ENCODE measurements around the gene SNX1. TPM values are rescaled to one million over a fixed set of nuclear protein-coding genes. Genes with fewer than 3 reads are reported as not detected.

Gene SNX1
- polyA plus RNA-seq, 2 of the 4 experiments (the other 2 are of a cell fraction), result 86.7 to 89.4 TPM

DNA sequence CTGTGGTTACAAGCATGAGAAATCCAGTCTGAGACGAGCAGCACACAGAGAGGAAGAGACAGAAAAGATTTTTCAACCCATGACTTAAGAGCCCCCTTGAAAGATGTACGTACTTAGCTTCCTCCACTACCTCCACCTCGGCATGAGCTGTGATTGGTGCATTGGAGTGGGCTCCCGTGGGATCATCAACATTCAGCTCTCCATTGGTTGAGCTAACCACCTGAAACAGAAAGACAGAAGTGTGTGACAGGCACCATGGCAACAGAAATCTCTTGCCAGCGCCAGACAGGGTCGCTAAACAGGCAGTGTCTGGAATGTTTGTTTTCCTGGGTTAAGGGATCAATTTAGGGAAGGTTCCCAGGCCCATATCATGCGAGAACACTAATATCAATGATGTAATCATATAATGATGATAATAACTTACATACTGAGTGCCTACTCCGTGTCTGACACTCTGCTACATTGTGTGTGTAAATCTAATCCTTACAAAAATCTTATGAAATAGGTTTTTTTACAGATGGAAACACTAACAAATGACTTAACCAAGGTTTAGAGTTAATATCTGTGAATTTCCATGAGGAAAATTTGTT is 84.5 kb downstream of the SNX1 start:
- CTCF ChIA-PET, result interaction anchor here (1.0 to 1.6 kb wide), 3 partner anchors 10 to 27 kb away, joined by 3 to 7 read pairs (median 4); no protein-coding TSS in a partner anchor
- TF ChIP-seq NR3C1 (IDR thresholded peaks at IDR 0.05), result no peak
- TF ChIP-seq JUN (IDR thresholded peaks at IDR 0.05), result no peak

DNA sequence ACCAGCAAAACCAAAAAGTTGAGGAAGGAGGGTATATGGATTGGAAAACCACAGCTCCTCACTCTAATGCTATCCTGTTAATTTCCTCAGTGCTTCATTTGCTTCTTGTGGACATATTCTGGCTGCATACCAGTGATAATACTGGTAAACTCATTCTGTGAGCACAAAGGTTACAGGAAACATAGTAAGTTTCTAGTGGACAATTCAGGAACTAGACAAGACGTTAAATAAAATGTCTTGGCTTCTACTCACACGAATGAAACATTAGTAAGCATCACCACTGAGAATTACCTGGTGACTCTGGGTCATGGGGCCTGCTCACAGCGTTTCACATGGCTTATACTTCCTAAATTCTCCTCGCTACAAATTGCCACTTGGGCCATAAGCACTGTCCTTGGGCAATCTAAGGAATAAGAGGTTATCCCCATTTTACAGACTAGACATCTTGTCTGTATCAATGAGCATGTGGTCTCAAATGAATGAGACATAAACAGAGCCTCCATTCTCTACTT is 87.1 kb downstream of the SNX1 start:
- H3K27ac ChIP-seq, result no peak overlapping the region
- H3K9me3 ChIP-seq, result no peaks in the 10 kb centered on the region
- POLR2A ChIA-PET, result no interaction called here
- CTCF ChIA-PET, result no interaction called here
- ATAC-seq (no peak), FAIRE-seq (no peak), DNase-seq (ENCODE audit: low read depth in 1 of 2, low spot score in 1 of 2) (no peak)
- H3K4me3 ChIP-seq, result no peak overlapping the region
- WGBS (ENCODE audit: missing lambda C conversion rate), result 72% methylated on average over 4 of the region's 4 CpGs
- no peaks in the 10 kb centered on the region for H3K4me1 ChIP-seq
- TF ChIP-seq KDM1A (IDR thresholded peaks at IDR 0.05; ENCODE audit: low read depth) (no peak), POLR2A (IDR thresholded peaks at IDR 0.05; ENCODE audit: low read length) (no peak), CHD2 (IDR thresholded peaks at IDR 0.05; ENCODE audit: low read length, partially characterized antibody) (no peak), MAFK (IDR thresholded peaks at IDR 0.05; ENCODE audit: partially characterized antibody) (no peak), CEBPB (IDR thresholded peaks at IDR 0.05) (no peak), NFE2L2 (conservative IDR thresholded peaks at IDR 0.05; ENCODE audit: low read length) (no peak)
- TF ChIP-seq, protein P1, sequence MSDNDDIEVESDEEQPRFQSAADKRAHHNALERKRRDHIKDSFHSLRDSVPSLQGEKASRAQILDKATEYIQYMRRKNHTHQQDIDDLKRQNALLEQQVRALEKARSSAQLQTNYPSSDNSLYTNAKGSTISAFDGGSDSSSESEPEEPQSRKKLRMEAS (IDR thresholded peaks at IDR 0.05), result no peak
- TF ChIP-seq, protein P2, sequence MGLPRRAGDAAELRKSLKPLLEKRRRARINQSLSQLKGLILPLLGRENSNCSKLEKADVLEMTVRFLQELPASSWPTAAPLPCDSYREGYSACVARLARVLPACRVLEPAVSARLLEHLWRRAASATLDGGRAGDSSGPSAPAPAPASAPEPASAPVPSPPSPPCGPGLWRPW (IDR thresholded peaks at IDR 0.05), result no peak
- H3K4me2 ChIP-seq, result no peak overlapping the region

More for the DNA sequence above, 84.5 kb downstream of the SNX1 start:
- ATAC-seq, result no peak
- H3K4me2 ChIP-seq, result no peak overlapping the region
- 89% methylated on average over 8 of the region's 8 CpGs for WGBS (ENCODE audit: missing lambda C conversion rate)
- no peak overlapping the region for H3K4me3 ChIP-seq
- H3K4me1 ChIP-seq, result no peaks in the 10 kb centered on the region
- no peaks in the 10 kb centered on the region for H3K9me3 ChIP-seq
- H3K27ac ChIP-seq, result no peak overlapping the region
- FAIRE-seq, result no peak
- POLR2A ChIA-PET, result no interaction called here
- no peak for DNase-seq (ENCODE audit: low read depth in 1 of 2, low spot score in 1 of 2)

DNA sequence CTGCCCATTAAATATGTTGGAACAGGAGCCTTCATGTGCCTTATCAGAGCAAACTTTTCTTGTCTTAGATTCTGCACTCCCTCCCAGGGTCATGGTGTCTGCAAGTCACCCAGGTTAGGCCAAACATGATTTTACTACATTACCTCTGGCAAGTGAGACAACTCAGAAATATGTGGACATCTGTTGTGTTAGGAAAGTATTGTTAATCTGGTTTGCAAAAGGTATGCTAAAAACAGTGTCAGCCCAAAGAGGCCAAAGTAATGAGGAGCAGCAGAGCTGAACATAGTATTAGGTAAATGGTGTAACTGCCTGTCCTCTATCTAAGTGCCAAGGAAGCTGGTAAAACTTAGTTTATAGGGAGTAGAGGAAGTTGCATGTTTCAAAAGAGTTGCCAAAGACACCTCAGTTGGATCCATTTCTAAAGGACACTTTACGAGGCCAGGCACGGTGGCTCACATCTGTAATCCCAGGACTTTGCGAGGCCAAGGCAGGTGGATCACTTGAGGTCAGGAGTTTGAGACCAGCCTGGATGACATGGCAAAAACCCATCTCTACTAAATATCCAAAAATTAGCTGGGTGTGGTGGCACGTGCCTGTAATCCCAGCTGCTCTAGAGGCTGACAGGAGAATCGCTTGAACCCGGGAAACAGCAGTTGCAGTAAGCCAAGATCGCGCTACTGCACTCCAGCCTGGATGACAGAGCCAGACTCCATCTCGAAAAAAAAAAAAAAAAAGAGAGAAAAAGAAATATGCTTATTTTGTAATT is 89.5 kb downstream of the SNX1 start:
- no peaks in the 10 kb centered on the region for H3K4me1 ChIP-seq
- H3K4me3 ChIP-seq, result no peak overlapping the region
- POLR2A ChIA-PET, result interaction anchor here (0.6 kb wide), 1 partner anchor 22 kb away, joined by 6 read pairs; the partner anchor contains the start of gene PPIB
- no peaks in the 10 kb centered on the region for H3K9me3 ChIP-seq
- WGBS (ENCODE audit: missing lambda C conversion rate), result 91% methylated on average over 9 of the region's 9 CpGs
- TF ChIP-seq ZNF302 (CRISPR knock-in tag; IDR thresholded peaks at IDR 0.05) (no peak), TFCP2L1 (CRISPR knock-in tag; IDR thresholded peaks at IDR 0.05) (no peak), MAFK (IDR thresholded peaks at IDR 0.05; ENCODE audit: partially characterized antibody) (peak; percentile 10)
- TF ChIP-seq, protein P3, sequence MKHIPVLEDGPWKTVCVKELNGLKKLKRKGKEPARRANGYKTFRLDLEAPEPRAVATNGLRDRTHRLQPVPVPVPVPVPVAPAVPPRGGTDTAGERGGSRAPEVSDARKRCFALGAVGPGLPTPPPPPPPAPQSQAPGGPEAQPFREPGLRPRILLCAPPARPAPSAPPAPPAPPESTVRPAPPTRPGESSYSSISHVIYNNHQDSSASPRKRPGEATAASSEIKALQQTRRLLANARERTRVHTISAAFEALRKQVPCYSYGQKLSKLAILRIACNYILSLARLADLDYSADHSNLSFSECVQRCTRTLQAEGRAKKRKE (CRISPR knock-in tag; IDR thresholded peaks at IDR 0.05; ENCODE audit: low read depth), result no peak
- H3K27ac ChIP-seq, result no peak overlapping the region
- FAIRE-seq (no peak), ATAC-seq (no peak), DNase-seq (ENCODE audit: low read depth in 1 of 2, low spot score in 1 of 2) (no peak)
- CTCF ChIA-PET, result interaction anchor here (0.6 to 2.3 kb wide), 10 partner anchors 9 to 496 kb away, joined by 3 to 11 read pairs (median 3); partner anchors contain the start of gene PPIB
- no peak overlapping the region for H3K4me2 ChIP-seq

DNA sequence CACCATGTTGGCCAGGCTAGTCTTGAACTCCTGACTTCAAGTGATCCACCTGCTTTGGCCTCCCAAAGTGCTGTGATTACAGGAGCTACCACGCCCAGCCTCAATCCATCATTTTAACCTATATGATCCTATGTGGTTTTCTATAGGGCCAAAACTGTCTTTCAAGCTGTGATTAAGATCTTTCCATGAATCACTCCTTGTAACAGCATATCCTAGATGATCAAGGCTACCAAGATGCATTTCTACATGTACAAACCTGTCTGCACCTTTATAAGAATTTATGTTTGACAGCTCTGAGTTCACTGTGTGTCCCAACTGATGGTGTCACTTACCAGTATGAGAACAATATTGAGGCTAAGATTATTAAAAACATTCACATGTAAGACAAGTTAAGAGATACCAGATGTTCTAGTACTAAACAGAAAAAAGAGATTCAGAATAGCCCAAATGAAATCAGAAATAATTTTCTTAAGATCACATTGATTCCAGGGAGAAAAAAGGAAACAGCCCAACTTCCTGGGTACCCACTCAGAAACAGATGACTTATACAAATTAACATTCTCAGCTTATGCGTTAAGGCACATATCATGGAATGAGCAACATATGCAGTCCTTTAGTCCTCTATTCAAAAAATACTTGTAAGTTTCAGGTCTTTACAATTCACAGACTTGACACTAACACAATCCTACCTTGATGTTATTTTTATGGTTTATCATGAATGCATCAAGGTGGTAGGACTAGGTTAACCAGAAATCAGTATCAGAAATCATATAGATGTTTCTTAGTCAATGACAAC is 91.8 kb downstream of the SNX1 start:
- Histone ChIP-seq H3K4me3 (no peak overlapping the region), H3K4me1 (no peaks in the 10 kb centered on the region), H3K27ac (no peak overlapping the region), H3K9me3 (no peaks in the 10 kb centered on the region), H3K4me2 (no peak overlapping the region)
- POLR2A ChIA-PET, result no interaction called here
- ATAC-seq (no peak), FAIRE-seq (peak; percentile 93), DNase-seq (ENCODE audit: low read depth in 1 of 2, low spot score in 1 of 2) (no peak)
- 93% methylated on average over 2 of the region's 2 CpGs for WGBS (ENCODE audit: missing lambda C conversion rate)
- CTCF ChIA-PET, result interaction anchor here (0.6 to 1.1 kb wide), 6 partner anchors 9 to 489 kb away, joined by 3 to 4 read pairs (median 3); no protein-coding TSS in a partner anchor
- TF ChIP-seq FOSB (CRISPR knock-in tag; IDR thresholded peaks at IDR 0.05) (no peak), JUNB (IDR thresholded peaks at IDR 0.05) (no peak), EP300 (IDR thresholded peaks at IDR 0.05) (no peak), BHLHE40 (IDR thresholded peaks at IDR 0.05; ENCODE audit: low read depth, low read length) (no peak), FOSL2 (IDR thresholded peaks at IDR 0.05) (no peak), FOSL2 (CRISPR knock-in tag; IDR thresholded peaks at IDR 0.05) (no peak), ESRRA (IDR thresholded peaks at IDR 0.05; ENCODE audit: borderline replicate concordance, low read length) (no peak), RARB (CRISPR knock-in tag; IDR thresholded peaks at IDR 0.05) (no peak), EHMT2 (IDR thresholded peaks at IDR 0.05; ENCODE audit: low read depth) (no peak), HOXB13 (CRISPR knock-in tag; IDR thresholded peaks at IDR 0.05; ENCODE audit: low read depth) (no peak)
- TF ChIP-seq, protein P3 (CRISPR knock-in tag; IDR thresholded peaks at IDR 0.05; ENCODE audit: low read depth), result no peak
- TF ChIP-seq, protein P4, sequence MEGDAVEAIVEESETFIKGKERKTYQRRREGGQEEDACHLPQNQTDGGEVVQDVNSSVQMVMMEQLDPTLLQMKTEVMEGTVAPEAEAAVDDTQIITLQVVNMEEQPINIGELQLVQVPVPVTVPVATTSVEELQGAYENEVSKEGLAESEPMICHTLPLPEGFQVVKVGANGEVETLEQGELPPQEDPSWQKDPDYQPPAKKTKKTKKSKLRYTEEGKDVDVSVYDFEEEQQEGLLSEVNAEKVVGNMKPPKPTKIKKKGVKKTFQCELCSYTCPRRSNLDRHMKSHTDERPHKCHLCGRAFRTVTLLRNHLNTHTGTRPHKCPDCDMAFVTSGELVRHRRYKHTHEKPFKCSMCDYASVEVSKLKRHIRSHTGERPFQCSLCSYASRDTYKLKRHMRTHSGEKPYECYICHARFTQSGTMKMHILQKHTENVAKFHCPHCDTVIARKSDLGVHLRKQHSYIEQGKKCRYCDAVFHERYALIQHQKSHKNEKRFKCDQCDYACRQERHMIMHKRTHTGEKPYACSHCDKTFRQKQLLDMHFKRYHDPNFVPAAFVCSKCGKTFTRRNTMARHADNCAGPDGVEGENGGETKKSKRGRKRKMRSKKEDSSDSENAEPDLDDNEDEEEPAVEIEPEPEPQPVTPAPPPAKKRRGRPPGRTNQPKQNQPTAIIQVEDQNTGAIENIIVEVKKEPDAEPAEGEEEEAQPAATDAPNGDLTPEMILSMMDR (IDR thresholded peaks at IDR 0.05), result no peak
- TF ChIP-seq, protein P2 (IDR thresholded peaks at IDR 0.05), result no peak

All from A549 (cell line).